Kidney (tissue), 14 donors: Measurements from ENCODE around the gene ACOT12. TPM values are rescaled to one million over a fixed set of nuclear protein-coding genes. Genes with fewer than 3 reads are reported as not detected.

Experiments
- DNase-seq, 5 donors: peaks; one replicate each; pipeline ENCODE4 v3.0.0-alpha.2; 2013 to 2020
- FAIRE-seq: peaks from 2 replicates; lab custom pipeline; 2012; peaks lifted over from hg19 to GRCh38; lab: Jason Lieb, UNC
- H3K27ac ChIP-seq, 2 donors: one replicate each; pipeline ENCODE4 v1.7.0; 2013; ENCODE audit warnings: low read depth in 2 of 2, low read length in 2 of 2, inconsistent platforms in 1 of 2
- H3K27me3 ChIP-seq: one replicate; pipeline ENCODE4 v1.7.1; 2013; ENCODE audit warnings: low read length, inconsistent platforms; ENCODE audit not compliant: control insufficient read depth, insufficient read depth
- H3K36me3 ChIP-seq, 3 donors: one replicate each; pipeline versions ENCODE4 v1.7.0 to v1.7.1; 2013; ENCODE audit warnings: low read length in 3 of 3, control low read depth in 1 of 3, inconsistent platforms in 1 of 3; ENCODE audit not compliant: insufficient read depth in 3 of 3, control insufficient read depth in 2 of 3
- H3K4me1 ChIP-seq, 3 donors: one replicate each; pipeline versions ENCODE4 v1.7.0 to v1.7.1; 2013; ENCODE audit warnings: low read length in 3 of 3, inconsistent platforms in 1 of 3, low read depth in 1 of 3; ENCODE audit not compliant: control insufficient read depth in 2 of 3, insufficient read depth in 2 of 3
- H3K4me3 ChIP-seq, 3 donors: one replicate each; pipeline versions ENCODE4 v1.7.0 to v1.8.1; 2013; ENCODE audit warnings: low read length in 3 of 3, control low read depth in 1 of 3, inconsistent platforms in 1 of 3
- H3K9ac ChIP-seq, 3 donors: one replicate each; pipeline versions ENCODE4 v1.7.0 to v1.7.1; 2013; ENCODE audit warnings: low read length in 3 of 3, control low read depth in 1 of 3, inconsistent platforms in 1 of 3
- H3K9me3 ChIP-seq, 3 donors: one replicate each; pipeline versions ENCODE4 v1.7.0 to v1.7.1; 2013; ENCODE audit warnings: low read length in 3 of 3, control low read depth in 1 of 3, inconsistent platforms in 1 of 3; ENCODE audit not compliant: control insufficient read depth in 2 of 3, insufficient read depth in 1 of 3
- CTCF ChIP-seq: IDR thresholded peaks from 3 replicates; pipeline ENCODE4 v1.5.1; 2012; ENCODE audit warnings: mild to moderate bottlenecking, moderate library complexity, borderline replicate concordance; ENCODE audit not compliant: insufficient read depth; ENCODE audit errors: extremely low read depth
- intact Hi-C: fragments of 100-400 bp; cut with DNase I; formaldehyde crosslinking; loops from one replicate; pipeline ENCODE4 v1.11.1; 2022
- polyA plus RNA-seq: library from polyadenylated mRNA; stranded (reverse); fragments of 350-450 nt; fragmentation: Illumina TruSeq; extraction: RNeasy Lipid Tissue Mini Kit (QIAGEN cat#74804); gene quantifications from one replicate; pipeline ENCODE4 v1.2.3, GENCODE V29; 2014; ENCODE audit warnings: low read depth, low replicate concordance; ENCODE audit not compliant: insufficient read depth
- total RNA-seq: library from RNA; stranded (reverse); fragmentation: NEBNext Ultra II Directional; extraction: Animal tissue kit (Norgen Biotek cat#: 25700); gene quantifications from one replicate; pipeline ENCODE4 v1.2.1, GENCODE V29; 2021
- donor health status: control.
- donor health status: control.
- donor health status: control.
- donor health status: control.
- donor health status: control.
- donor health status: DM: yes; HTN: yes; CAD: no.
- donor health status: Normal renal cell carcinoma (clear cell type).

The ACOT12 gene
- total and polyA plus RNA-seq, 2 donors from 2014 or later, result 2.2 TPM; not detected in 1

DNA sequence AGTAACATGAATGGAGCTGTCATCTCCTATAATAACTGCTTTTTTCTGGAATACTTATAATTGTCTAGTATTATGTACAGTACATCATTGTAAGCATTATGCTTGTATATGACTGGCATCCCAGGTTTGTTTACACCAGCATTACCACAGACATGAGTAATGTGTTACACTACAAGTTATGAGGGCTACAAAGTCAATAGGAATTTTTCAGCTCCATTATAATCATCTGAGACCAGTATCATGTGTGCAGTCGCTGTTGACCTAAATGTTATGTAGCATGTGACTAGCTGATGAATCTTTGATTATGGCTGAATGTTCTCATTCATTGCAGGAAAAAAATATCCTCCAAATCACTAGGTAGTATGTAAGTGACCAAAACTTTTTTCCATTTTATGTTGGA is 90.4 kb downstream of the ACOT12 start:
- no peaks in the 10 kb centered on the region for H3K27me3 ChIP-seq
- no peaks in the 10 kb centered on the region for H3K9me3 ChIP-seq
- H3K36me3 ChIP-seq, result peaks cover 2 to 7% (median 2%) of the 10 kb centered on the region in 3 donors
- H3K4me1 ChIP-seq, result peaks cover 0 to 11% (median 0%) of the 10 kb centered on the region in 3 donors
- no peak overlapping the region for H3K27ac ChIP-seq
- no peak for DNase-seq
- H3K9ac ChIP-seq, result no peak overlapping the region
- no peak for TF ChIP-seq CTCF
- H3K4me3 ChIP-seq, result no peak overlapping the region
- intact Hi-C loops, result no loop called here
- FAIRE-seq, result no peak

DNA sequence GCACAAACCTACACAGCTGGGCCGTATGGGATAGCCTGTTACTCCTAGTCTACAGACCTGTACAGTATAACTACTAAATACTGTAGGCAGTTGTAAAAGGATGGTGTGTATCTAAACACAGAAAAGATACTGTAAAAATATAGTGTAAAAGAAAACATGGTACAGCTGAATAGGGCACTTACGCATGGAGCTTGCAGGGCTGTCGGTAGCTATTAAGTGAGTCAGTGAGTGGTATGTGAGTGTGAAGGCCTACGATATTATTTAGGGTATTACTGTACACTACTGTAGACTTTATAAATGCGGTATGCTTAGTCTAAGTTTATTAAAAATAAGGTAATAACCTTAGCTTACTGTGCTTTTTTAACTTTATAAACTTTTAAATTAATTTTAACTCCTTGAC is 91.3 kb downstream of the ACOT12 start:
- intact Hi-C loops, result no loop called here
- no peak for DNase-seq
- no peak overlapping the region for H3K27ac ChIP-seq
- no peak for FAIRE-seq
- H3K9me3 ChIP-seq, result no peaks in the 10 kb centered on the region
- TF ChIP-seq CTCF, result no peak
- peak overlapping the region in 2 of 3 donors; percentile 87 to 98 for H3K4me3 ChIP-seq
- no peaks in the 10 kb centered on the region for H3K27me3 ChIP-seq
- H3K36me3 ChIP-seq, result peaks cover 2 to 7% (median 2%) of the 10 kb centered on the region in 3 donors
- peaks cover 0 to 11% (median 0%) of the 10 kb centered on the region in 3 donors for H3K4me1 ChIP-seq
- no peak overlapping the region for H3K9ac ChIP-seq

DNA sequence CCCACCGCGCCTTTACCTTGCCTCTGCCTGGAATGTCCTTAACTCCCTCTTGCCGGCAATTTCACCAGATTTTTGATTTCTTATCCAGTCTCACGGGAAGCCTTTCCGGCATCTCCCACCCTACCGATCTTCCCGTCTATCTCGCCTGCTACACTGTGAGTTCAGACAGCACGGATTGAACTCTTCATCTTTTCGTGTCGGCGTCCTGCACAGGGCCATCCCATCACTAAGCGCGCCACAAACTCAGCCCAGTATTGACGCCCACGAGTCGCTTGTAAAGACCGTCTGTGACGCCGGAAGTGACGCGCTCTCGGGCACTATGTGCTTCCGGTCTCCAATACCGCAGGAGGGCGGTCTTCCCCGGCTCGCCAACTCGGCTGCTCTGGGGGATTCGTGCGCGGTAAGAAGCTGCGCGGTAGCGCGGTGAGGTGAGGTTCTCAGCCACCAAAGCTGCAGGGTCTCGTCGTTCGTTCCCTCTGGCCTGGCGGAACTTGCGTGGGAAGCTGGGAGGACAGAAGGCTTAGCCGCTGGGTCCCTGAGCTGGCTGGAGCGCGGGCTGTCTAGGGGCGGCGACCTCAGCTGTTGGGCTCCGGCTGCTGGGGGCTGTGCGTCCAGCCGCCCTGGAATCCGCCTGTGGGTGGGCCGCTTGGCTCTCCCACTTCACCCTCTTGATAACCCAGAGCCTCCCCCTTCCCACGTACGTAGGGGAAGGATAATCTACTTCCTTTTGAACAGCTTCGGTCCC is 92.5 kb downstream of the ACOT12 start, which contains the start of gene ZCCHC9:
Gene ZCCHC9 (plus strand): TSS at position 317 of the 745 bp plus-strand sequence. CDS start 3,171 bp downstream, outside the sequence.
- Histone ChIP-seq H3K27me3 (no peaks in the 10 kb centered on the region), H3K9ac (peak within 1 kb of the TSS; percentile 81 to 91 (median 86)), H3K36me3 (peaks cover 2 to 7% (median 2%) of the 10 kb centered on the region in 3 donors), H3K4me3 (peak within 1 kb of the TSS; percentile 87 to 98 (median 94)), H3K4me1 (peaks cover 0 to 11% (median 0%) of the 10 kb centered on the region in 3 donors), H3K9me3 (no peaks in the 10 kb centered on the region), H3K27ac (peak within 1 kb of the TSS; percentile 91 to 92)
- DNase-seq (peak; percentile 96 to 98 (median 98)), FAIRE-seq (no peak)
- TF ChIP-seq CTCF, result peak; percentile 39
- intact Hi-C loops, result no loop called here
